HEK293 (cell line): ENCODE measurements around the gene SCAF4.

Source experiments
- GLIS1 ChIP-seq: fragments of 450-650 bp; formaldehyde crosslinking; IDR thresholded peaks from 2 replicates; pipeline ENCODE4 v1.5.1; 2016; ENCODE audit warnings: missing biosample characterization, missing genetic modification characterization
- HOXD13 ChIP-seq: sonication (generic); formaldehyde crosslinking; IDR thresholded peaks from 2 replicates; pipeline ENCODE4 v1.8.0; 2022; ENCODE audit warnings: missing genetic modification reagents, borderline replicate concordance
- KLF16 ChIP-seq: fragments of 450-650 bp; formaldehyde crosslinking; IDR thresholded peaks from 2 replicates; pipeline ENCODE4 v1.5.1; 2017; ENCODE audit warnings: missing biosample characterization, missing genetic modification characterization
- KLF9 ChIP-seq: fragments of 450-650 bp; formaldehyde crosslinking; IDR thresholded peaks from 2 replicates; pipeline ENCODE4 v1.5.1; 2016; ENCODE audit warnings: missing biosample characterization, missing genetic modification characterization, low read depth
- OVOL3 ChIP-seq: fragments of 450-650 bp; formaldehyde crosslinking; IDR thresholded peaks from 2 replicates; pipeline ENCODE4 v1.5.1; 2016; ENCODE audit warnings: missing biosample characterization, missing genetic modification characterization
- PRDM1 ChIP-seq: fragments of 450-650 bp; formaldehyde crosslinking; IDR thresholded peaks from 2 replicates; pipeline ENCODE4; 2016; ENCODE audit warnings: missing biosample characterization, missing genetic modification characterization
- RBAK ChIP-seq: fragments of 450-650 bp; formaldehyde crosslinking; IDR thresholded peaks from 2 replicates; pipeline ENCODE4 v1.5.1; 2016; ENCODE audit warnings: missing biosample characterization, missing genetic modification characterization
- ZBTB17 ChIP-seq: fragments of 450-650 bp; formaldehyde crosslinking; IDR thresholded peaks from 2 replicates; pipeline ENCODE4 v1.5.1; 2016; ENCODE audit warnings: missing biosample characterization, missing genetic modification characterization
- ZBTB20 ChIP-seq: fragments of 450-650 bp; formaldehyde crosslinking; IDR thresholded peaks from 2 replicates; pipeline ENCODE4 v1.5.1; 2016; ENCODE audit warnings: missing biosample characterization, missing genetic modification characterization
- ZBTB48 ChIP-seq: fragments of 450-650 bp; formaldehyde crosslinking; IDR thresholded peaks from 2 replicates; pipeline ENCODE4 v1.5.1; 2016; ENCODE audit warnings: missing biosample characterization, missing genetic modification characterization
- ZFHX2 ChIP-seq: fragments of 450-650 bp; formaldehyde crosslinking; conservative IDR thresholded peaks from 2 replicates; pipeline ENCODE4 v1.5.1; 2016; ENCODE audit warnings: missing biosample characterization, missing genetic modification characterization
- ZNF114 ChIP-seq: fragments of 450-650 bp; formaldehyde crosslinking; IDR thresholded peaks from 2 replicates; pipeline ENCODE4 v1.5.0; 2017; ENCODE audit warnings: missing biosample characterization, missing genetic modification characterization
- ZNF121 ChIP-seq: fragments of 450-650 bp; formaldehyde crosslinking; IDR thresholded peaks from 2 replicates; pipeline ENCODE4 v1.5.1; 2016; ENCODE audit warnings: missing biosample characterization, missing genetic modification characterization
- ZNF132 ChIP-seq: fragments of 450-650 bp; formaldehyde crosslinking; IDR thresholded peaks from 2 replicates; pipeline ENCODE4 v1.5.1; 2017; ENCODE audit warnings: missing biosample characterization, missing genetic modification characterization, borderline replicate concordance
- ZNF140 ChIP-seq: fragments of 450-650 bp; formaldehyde crosslinking; IDR thresholded peaks from 2 replicates; pipeline ENCODE4 v1.5.1; 2016; ENCODE audit warnings: missing biosample characterization, missing genetic modification characterization
- ZNF157 ChIP-seq: fragments of 450-650 bp; formaldehyde crosslinking; IDR thresholded peaks from 2 replicates; pipeline ENCODE4 v1.5.1; 2016; ENCODE audit warnings: missing biosample characterization, missing genetic modification characterization
- ZNF214 ChIP-seq: fragments of 450-650 bp; formaldehyde crosslinking; IDR thresholded peaks from 2 replicates; pipeline ENCODE4 v1.5.1; 2017; ENCODE audit warnings: missing biosample characterization, mild to moderate bottlenecking, missing genetic modification characterization, borderline replicate concordance
- ZNF311 ChIP-seq: fragments of 450-650 bp; formaldehyde crosslinking; IDR thresholded peaks from 2 replicates; pipeline ENCODE4 v1.5.1; 2017; ENCODE audit warnings: missing biosample characterization, missing genetic modification characterization, borderline replicate concordance
- ZNF404 ChIP-seq: fragments of 450-650 bp; formaldehyde crosslinking; IDR thresholded peaks from 2 replicates; pipeline ENCODE4 v1.5.1; 2017; ENCODE audit warnings: missing biosample characterization, missing genetic modification characterization
- ZNF416 ChIP-seq: fragments of 450-650 bp; formaldehyde crosslinking; IDR thresholded peaks from 2 replicates; pipeline ENCODE4 v1.5.1; 2016; ENCODE audit warnings: missing biosample characterization, missing genetic modification characterization
- ZNF513 ChIP-seq: fragments of 450-650 bp; IDR thresholded peaks from 2 replicates; pipeline ENCODE4 v1.5.1; 2018; ENCODE audit warnings: missing biosample characterization, missing genetic modification characterization
- ZNF549 ChIP-seq: fragments of 450-650 bp; IDR thresholded peaks from 2 replicates; pipeline ENCODE4 v1.5.1; 2018; ENCODE audit warnings: missing biosample characterization, missing genetic modification characterization, mild to moderate bottlenecking, inconsistent platforms, moderate library complexity
- ZNF558 ChIP-seq: fragments of 450-650 bp; formaldehyde crosslinking; IDR thresholded peaks from 2 replicates; pipeline ENCODE4 v1.5.1; 2016; ENCODE audit warnings: missing biosample characterization, missing genetic modification characterization
- ZNF571 ChIP-seq: fragments of 450-650 bp; formaldehyde crosslinking; IDR thresholded peaks from 2 replicates; pipeline ENCODE4 v1.5.0; 2017; ENCODE audit warnings: missing biosample characterization, missing genetic modification characterization
- ZNF701 ChIP-seq: fragments of 450-650 bp; formaldehyde crosslinking; IDR thresholded peaks from 2 replicates; pipeline ENCODE4 v1.5.1; 2016; ENCODE audit warnings: missing biosample characterization, missing genetic modification characterization
- ZNF776 ChIP-seq: fragments of 450-650 bp; formaldehyde crosslinking; IDR thresholded peaks from 2 replicates; pipeline ENCODE4 v1.5.0; 2017; ENCODE audit warnings: missing biosample characterization, missing genetic modification characterization, borderline replicate concordance
- ZXDB ChIP-seq: fragments of 450-650 bp; formaldehyde crosslinking; IDR thresholded peaks from 2 replicates; pipeline ENCODE4 v1.5.1; 2016; ENCODE audit warnings: missing biosample characterization, missing genetic modification characterization
- TF ChIP-seq, protein P1 (sequence below): fragments of 450-650 bp; formaldehyde crosslinking; optimal IDR thresholded peaks from 2 replicates; pipeline ENCODE3; 2016; ENCODE audit warnings: missing biosample characterization, mild to moderate bottlenecking, missing genetic modification characterization
- TF ChIP-seq, protein P2 (sequence below): sonication (generic); formaldehyde crosslinking; IDR thresholded peaks from 2 replicates; pipeline ENCODE4 v1.8.1; 2022; ENCODE audit warnings: mild to moderate bottlenecking, moderate library complexity, missing genetic modification reagents
- TF ChIP-seq, protein P3 (sequence below): fragments of 450-650 bp; formaldehyde crosslinking; conservative IDR thresholded peaks from 2 replicates; pipeline ENCODE4 v1.5.1; 2016; ENCODE audit warnings: low read depth, missing biosample characterization, missing genetic modification characterization
- TF ChIP-seq, protein P4 (sequence below): fragments of 450-650 bp; formaldehyde crosslinking; IDR thresholded peaks from 2 replicates; pipeline ENCODE4 v1.5.1; 2016; ENCODE audit warnings: missing biosample characterization, missing genetic modification characterization

SCAF4 gene

GRCh38 chr21:31659536-31660258, 72.2 kb downstream of the SCAF4 start, which contains the start of gene SOD1 (continued):
- TF ChIP-seq, protein P1, sequence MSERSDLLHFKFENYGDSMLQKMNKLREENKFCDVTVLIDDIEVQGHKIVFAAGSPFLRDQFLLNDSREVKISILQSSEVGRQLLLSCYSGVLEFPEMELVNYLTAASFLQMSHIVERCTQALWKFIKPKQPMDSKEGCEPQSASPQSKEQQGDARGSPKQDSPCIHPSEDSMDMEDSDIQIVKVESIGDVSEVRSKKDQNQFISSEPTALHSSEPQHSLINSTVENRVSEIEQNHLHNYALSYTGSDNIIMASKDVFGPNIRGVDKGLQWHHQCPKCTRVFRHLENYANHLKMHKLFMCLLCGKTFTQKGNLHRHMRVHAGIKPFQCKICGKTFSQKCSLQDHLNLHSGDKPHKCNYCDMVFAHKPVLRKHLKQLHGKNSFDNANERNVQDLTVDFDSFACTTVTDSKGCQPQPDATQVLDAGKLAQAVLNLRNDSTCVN: peak; percentile 97
- peak; percentile 41 for TF ChIP-seq ZBTB17
- TF ChIP-seq GLIS1 (tag by site-specific recombination): peak; percentile 89
- no peak for TF ChIP-seq ZNF513 (tag by site-specific recombination)
- TF ChIP-seq, protein P2, sequence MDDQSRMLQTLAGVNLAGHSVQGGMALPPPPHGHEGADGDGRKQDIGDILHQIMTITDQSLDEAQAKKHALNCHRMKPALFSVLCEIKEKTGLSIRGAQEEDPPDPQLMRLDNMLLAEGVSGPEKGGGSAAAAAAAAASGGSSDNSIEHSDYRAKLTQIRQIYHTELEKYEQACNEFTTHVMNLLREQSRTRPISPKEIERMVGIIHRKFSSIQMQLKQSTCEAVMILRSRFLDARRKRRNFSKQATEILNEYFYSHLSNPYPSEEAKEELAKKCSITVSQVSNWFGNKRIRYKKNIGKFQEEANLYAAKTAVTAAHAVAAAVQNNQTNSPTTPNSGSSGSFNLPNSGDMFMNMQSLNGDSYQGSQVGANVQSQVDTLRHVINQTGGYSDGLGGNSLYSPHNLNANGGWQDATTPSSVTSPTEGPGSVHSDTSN (CRISPR knock-in tag): peak; percentile 71; the same call in 1 of the 2 replicates
- TF ChIP-seq OVOL3 (tag by site-specific recombination): peak; percentile 47; the same call in 1 of the 2 replicates
- peak; percentile 80 for TF ChIP-seq ZFHX2 (tag by site-specific recombination)
- no peak for TF ChIP-seq ZNF549
- no peak for TF ChIP-seq ZNF311
- TF ChIP-seq ZNF132 (tag by site-specific recombination): no peak
- TF ChIP-seq ZNF404: no peak
- peak; percentile 91 for TF ChIP-seq KLF16 (tag by site-specific recombination)
- TF ChIP-seq ZNF157 (tag by site-specific recombination): no peak
- TF ChIP-seq, protein P3, sequence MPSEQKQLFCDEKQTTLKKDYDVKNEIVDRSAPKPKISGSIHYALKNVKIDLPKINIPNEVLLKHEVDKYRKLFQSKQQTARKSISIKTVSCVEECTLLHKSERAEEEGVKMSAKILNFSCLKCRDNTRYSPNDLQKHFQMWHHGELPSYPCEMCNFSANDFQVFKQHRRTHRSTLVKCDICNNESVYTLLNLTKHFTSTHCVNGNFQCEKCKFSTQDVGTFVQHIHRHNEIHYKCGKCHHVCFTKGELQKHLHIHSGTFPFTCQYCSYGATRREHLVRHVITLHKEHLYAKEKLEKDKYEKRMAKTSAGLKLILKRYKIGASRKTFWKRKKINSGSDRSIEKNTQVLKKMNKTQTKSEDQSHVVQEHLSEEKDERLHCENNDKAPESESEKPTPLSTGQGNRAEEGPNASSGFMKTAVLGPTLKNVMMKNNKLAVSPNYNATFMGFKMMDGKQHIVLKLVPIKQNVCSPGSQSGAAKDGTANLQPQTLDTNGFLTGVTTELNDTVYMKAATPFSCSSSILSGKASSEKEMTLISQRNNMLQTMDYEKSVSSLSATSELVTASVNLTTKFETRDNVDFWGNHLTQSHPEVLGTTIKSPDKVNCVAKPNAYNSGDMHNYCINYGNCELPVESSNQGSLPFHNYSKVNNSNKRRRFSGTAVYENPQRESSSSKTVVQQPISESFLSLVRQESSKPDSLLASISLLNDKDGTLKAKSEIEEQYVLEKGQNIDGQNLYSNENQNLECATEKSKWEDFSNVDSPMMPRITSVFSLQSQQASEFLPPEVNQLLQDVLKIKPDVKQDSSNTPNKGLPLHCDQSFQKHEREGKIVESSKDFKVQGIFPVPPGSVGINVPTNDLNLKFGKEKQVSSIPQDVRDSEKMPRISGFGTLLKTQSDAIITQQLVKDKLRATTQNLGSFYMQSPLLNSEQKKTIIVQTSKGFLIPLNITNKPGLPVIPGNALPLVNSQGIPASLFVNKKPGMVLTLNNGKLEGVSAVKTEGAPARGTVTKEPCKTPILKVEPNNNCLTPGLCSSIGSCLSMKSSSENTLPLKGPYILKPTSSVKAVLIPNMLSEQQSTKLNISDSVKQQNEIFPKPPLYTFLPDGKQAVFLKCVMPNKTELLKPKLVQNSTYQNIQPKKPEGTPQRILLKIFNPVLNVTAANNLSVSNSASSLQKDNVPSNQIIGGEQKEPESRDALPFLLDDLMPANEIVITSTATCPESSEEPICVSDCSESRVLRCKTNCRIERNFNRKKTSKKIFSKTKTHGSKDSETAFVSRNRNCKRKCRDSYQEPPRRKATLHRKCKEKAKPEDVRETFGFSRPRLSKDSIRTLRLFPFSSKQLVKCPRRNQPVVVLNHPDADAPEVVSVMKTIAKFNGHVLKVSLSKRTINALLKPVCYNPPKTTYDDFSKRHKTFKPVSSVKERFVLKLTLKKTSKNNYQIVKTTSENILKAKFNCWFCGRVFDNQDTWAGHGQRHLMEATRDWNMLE: no peak
- peak; percentile 33; the same call in 1 of the 2 replicates for TF ChIP-seq KLF9
- TF ChIP-seq ZBTB20: peak; percentile 92; the same call in 1 of the 2 replicates
- no peak for TF ChIP-seq PRDM1
- TF ChIP-seq ZBTB48 (tag by site-specific recombination): 0 out of 2 replicates have a peak, but pooled peaks have one; percentile 43
- no peak for TF ChIP-seq ZNF121
- TF ChIP-seq ZNF558: no peak
- peak; percentile 94 for TF ChIP-seq ZXDB (tag by site-specific recombination)
- TF ChIP-seq ZNF701 (tag by site-specific recombination): no peak
- TF ChIP-seq ZNF114 (tag by site-specific recombination): no peak
- TF ChIP-seq ZNF416 (tag by site-specific recombination): no peak
- no peak for TF ChIP-seq RBAK (tag by site-specific recombination)
- TF ChIP-seq ZNF776 (tag by site-specific recombination): no peak
- TF ChIP-seq, protein P4, sequence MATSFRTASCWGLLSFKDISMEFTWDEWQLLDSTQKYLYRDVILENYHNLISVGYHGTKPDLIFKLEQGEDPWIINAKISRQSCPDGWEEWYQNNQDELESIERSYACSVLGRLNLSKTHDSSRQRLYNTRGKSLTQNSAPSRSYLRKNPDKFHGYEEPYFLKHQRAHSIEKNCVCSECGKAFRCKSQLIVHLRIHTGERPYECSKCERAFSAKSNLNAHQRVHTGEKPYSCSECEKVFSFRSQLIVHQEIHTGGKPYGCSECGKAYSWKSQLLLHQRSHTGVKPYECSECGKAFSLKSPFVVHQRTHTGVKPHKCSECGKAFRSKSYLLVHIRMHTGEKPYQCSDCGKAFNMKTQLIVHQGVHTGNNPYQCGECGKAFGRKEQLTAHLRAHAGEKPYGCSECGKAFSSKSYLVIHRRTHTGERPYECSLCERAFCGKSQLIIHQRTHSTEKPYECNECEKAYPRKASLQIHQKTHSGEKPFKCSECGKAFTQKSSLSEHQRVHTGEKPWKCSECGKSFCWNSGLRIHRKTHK (tag by site-specific recombination): no peak
- no peak for TF ChIP-seq ZNF140 (tag by site-specific recombination)
- no peak for TF ChIP-seq ZNF214 (tag by site-specific recombination)
- peak; percentile 68; the same call in 1 of the 2 replicates for TF ChIP-seq HOXD13 (CRISPR knock-in tag)
- no peak for TF ChIP-seq ZNF571
